CD4-positive, alpha-beta T cell treated with Interferon gamma for 1 hour (primary cell): ENCODE results near the gene SAMD3.
"Not testable (repeated sequence)": the region's sequence is repeated elsewhere in the genome, so short reads cannot be mapped to it uniquely, and the experiment has no call there.

Experiments
- DNase-seq: peaks from one replicate; pipeline ENCODE4 v3.0.0-alpha.2; 2020

Gene SAMD3

DNA sequence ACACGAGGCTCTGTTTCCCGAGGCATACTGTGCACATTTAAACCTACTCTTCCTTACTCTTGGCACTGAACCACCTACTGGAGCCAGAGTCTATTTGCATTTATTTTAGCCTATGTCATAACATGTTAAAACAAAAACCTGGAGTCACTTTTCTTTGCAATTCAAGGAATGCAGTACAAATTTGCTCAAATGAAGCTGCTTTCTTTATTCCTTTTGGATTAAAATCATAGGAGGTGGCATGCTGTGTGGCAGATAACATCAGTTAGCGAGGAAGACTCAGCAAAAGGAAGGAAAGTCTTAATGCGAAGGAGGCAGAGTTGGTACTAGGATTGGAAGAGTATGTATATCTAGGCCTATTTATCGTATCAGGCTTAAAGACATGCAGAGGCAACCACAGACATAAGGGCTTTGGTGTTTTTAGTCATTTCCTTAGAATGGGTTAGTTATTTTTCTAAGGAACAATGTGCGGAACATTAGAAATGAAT lies 92.9 kb downstream of the SAMD3 start:
- no peak for DNase-seq

DNA sequence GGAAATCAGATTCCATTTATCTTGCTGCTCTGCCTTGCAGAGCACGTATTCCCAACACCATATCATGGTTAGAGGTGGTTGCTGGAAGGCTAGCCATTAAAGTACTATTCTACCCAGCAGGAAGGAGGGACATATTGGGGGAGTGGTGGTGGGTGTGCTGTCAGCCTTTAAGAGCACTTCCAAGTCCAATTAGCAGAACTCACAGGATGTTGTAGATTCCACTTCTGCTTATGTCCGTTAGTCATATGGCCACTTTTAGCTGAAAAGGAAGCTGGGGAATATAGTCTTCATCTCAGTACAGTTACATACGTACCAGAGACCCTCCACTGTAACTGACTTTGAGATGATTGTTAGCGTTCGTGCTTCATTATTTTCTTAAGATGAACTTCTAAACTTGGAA lies 94.4 kb downstream of the SAMD3 start:
- DNase-seq = no peak

- DNase-seq = no peak
Measured at GRCh38 chr6:130127195-130127594, 95.6 kb downstream of the SAMD3 start.

DNA sequence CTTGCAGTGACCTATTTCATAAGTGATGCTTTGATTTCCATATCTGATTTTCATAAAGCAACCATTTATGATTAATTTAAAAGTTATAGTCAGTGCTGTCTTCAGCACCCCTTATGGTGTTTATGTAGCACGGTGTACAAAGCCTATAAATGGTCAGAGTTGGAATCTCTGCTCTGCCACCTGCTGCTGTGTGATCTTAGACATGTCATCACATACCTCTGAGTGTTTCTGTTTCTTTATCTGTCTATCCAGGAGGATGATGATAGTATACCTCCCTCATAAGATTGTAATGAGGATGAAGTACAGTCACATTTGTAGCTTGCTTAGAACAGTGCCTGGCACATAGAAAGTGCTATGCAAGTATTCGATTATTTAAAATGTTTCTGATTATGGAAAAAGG lies 100.5 kb downstream of the SAMD3 start:
- no peak for DNase-seq

GRCh38 chr6:130120731-130121130 lies 102.0 kb downstream of the SAMD3 start:
- DNase-seq = no peak

GRCh38 chr6:130119211-130119610 lies 103.5 kb downstream of the SAMD3 start:
- no peak for DNase-seq

GRCh38 chr6:130118236-130118635 lies 104.5 kb downstream of the SAMD3 start:
- no peak for DNase-seq

DNA sequence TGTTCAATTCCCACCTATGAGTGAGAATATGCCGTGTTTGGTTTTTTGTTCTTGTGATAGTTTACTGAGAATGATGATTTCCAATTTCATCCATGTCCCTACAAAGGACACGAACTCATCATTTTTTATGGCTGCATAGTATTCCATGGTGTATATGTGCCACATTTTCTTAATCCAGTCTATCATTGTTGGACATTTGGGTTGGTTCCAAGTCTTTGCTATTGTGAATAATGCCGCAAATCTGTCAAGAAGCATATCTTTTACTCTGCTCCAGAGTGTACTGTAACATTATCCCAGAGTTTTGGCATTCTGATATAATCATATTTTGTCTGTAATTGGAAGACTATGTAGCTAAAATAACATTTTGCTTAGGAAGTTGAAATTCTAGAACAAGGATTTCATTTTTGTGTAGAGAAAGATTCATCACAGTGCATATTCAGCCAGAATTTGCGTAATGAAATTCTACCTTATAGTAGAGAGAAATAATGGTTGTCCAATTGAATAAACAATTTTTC lies 105.5 kb downstream of the SAMD3 start:
- DNase-seq = not testable (repeated sequence)

GRCh38 chr6:130116273-130116672 lies 106.5 kb downstream of the SAMD3 start:
- DNase-seq = no peak

GRCh38 chr6:130115036-130115435 lies 107.7 kb downstream of the SAMD3 start:
- no peak for DNase-seq

DNA sequence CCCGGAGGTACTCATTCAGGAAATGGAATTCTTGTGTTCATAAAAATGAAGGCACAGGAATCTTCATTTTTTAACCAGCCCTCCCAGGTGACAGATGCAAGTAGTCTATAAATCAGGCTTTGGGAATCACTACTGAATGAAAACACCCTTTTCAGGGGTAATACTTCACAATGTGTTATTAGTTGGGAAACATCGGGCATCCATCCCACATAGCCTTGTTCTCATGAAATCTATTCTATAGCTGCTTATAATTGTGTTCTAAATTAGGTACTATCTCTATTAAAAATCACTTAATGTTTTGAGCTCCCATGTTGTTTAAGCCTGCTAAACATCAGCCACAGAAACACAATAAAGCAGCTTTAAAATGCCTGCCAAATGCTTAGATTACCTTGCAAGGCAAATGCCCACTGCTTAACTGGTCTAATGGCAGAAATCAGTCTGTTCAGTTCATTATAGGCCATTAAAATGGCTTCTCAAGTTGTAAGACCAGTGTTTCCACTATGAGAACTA lies 109.5 kb downstream of the SAMD3 start:
- DNase-seq = no peak

GRCh38 chr6:130111031-130111430 lies 111.7 kb downstream of the SAMD3 start:
- DNase-seq = no peak

GRCh38 chr6:130107710-130108109 lies 115.0 kb downstream of the SAMD3 start:
- no peak for DNase-seq

- DNase-seq = peak; percentile 25
Measured at GRCh38 chr6:130105996-130106704, 116.6 kb downstream of the SAMD3 start.

- no peak for DNase-seq
Measured at GRCh38 chr6:130099119-130099518, 123.6 kb downstream of the SAMD3 start.

DNA sequence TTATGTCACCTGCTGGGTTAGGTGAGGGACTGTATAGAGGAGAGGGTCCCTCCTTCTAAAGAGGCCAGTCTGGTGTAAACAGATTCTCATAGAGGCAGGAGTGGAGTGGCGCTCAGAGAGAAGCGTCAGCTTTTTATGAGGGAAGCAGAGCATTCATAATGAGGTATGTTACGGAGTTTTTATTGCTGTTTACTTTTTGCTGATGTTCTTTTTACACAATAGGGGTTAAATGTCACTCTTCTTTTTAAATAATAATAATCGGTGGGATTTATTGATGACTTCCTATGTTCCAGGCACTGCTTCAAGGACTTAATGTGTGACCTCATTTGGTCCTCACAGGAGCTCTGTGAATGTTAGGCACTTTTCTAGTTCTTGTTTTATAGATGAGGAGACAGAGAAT lies 124.4 kb downstream of the SAMD3 start:
- DNase-seq = no peak
